Ovary (tissue), 3 donors: ENCODE measurements around the gene R3HCC1L.

Source experiments
- CTCF ChIP-seq, 3 donors: fragments of 450-650 bp in 2 of 3; fragments of 200-600 bp in 1 of 3; IDR thresholded peaks; one replicate each; pipeline versions ENCODE4 v1.5.1 to v1.8.0; 2016 to 2022; ENCODE audit warnings: antibody characterized with exemption in 3 of 3, mild to moderate bottlenecking in 1 of 3
- POLR2A ChIP-seq: fragments of 450-650 bp; IDR thresholded peaks from one replicate; pipeline ENCODE4 v1.6.1; 2017; ENCODE audit warnings: antibody characterized with exemption, mild to moderate bottlenecking, moderate library complexity
- donor health status: DM: no; HTN: no; CAD: no.

DNA sequence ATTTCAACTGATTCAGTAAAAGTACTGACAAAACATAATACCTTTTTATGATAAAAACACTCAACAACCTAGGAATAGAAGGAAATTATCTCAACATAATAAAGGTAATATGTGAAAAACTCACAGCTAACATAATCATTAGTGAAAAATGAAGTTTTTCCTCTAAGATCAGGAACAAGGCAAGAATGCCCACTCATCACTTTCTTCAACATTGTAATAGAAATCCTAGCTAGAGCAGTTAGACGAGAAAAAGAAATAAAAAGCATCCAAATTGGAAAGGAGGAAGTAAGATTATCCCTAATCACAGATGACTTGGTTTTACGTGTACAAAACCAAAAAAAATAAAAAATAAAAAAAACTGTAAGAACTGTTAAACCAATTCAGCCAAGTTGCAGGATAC, 58.6 kb downstream of the R3HCC1L start:
- TF ChIP-seq CTCF (IDR thresholded peaks at IDR 0.05) (no peak), POLR2A (no peak)
